Ectodermal cell (in vitro differentiated cells): ENCODE data around the gene PIK3R3.

Experiments
- H3K27ac ChIP-seq: 2 replicates; pipeline ENCODE4 v1.7.0; 2013; ENCODE audit warnings: mild to moderate bottlenecking, low read depth, low read length; ENCODE audit not compliant: insufficient read depth, poor library complexity, severe bottlenecking
- H3K27me3 ChIP-seq: 2 replicates; pipeline ENCODE4 v1.7.0; 2013; ENCODE audit warnings: mild to moderate bottlenecking, low read length; ENCODE audit not compliant: insufficient read depth, control insufficient read depth, poor library complexity, severe bottlenecking
- H3K36me3 ChIP-seq: one replicate; pipeline ENCODE4 v1.7.0; 2013; ENCODE audit warnings: low read length; ENCODE audit not compliant: control insufficient read depth, insufficient read depth
- H3K4me1 ChIP-seq: one replicate; pipeline ENCODE4 v1.7.0; 2013; ENCODE audit warnings: low read length; ENCODE audit not compliant: control insufficient read depth, insufficient read depth
- H3K4me3 ChIP-seq: 2 replicates; pipeline ENCODE4 v1.7.0; 2013; ENCODE audit warnings: low read depth, low read length, control low read depth; ENCODE audit not compliant: insufficient read depth
- H3K9me3 ChIP-seq: 2 replicates; pipeline ENCODE4 v1.7.0; 2013; ENCODE audit warnings: mild to moderate bottlenecking, low read length, moderate library complexity; ENCODE audit not compliant: control insufficient read depth
- WGBS, 2 experiments: methylation state at CpG; one replicate each; pipeline ENCODE4 v1.1.7; 2013; ENCODE audit warnings: missing lambda C conversion rate in 2 of 2; 5-methylcytosine and 5-hydroxymethylcytosine counted together

Gene PIK3R3

DNA sequence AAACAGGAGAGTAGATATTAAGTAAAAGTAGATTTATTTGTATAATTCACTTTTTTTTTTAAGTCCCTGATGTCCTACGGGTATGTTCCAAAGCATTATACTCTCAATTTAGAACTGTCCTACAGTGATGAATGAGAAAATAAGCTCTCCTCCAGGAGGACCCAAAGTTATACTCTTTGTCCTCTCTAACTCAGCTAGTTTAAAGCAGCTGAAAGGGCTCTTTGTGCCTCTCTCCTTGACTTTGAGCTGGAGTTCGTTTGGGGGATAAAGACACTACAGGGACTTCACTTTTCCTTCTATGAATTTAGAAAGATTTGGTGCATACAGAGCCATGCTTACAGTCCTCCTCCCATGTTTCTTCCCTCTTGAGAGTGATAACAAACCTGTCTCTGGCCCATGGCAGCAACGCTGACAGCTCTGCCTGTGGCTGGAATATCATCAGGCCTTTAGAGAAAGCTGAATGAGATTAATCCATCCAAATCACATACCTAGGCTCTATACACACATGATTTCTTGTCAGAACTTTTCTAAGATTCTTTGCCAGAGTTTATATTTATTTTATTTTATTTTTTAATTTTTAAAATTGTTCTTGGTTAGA lies 134.3 kb downstream of the PIK3R3 start:
- no peaks in the 10 kb centered on the region for H3K9me3 ChIP-seq
- H3K27ac ChIP-seq: no peak overlapping the region
- no peaks in the 10 kb centered on the region for H3K4me1 ChIP-seq
- H3K27me3 ChIP-seq: no peaks in the 10 kb centered on the region
- 93 to 94% methylated on average over 3 of the region's 3 CpGs for WGBS, 2 experiments
- no peaks in the 10 kb centered on the region for H3K36me3 ChIP-seq
- H3K4me3 ChIP-seq: no peak overlapping the region

DNA sequence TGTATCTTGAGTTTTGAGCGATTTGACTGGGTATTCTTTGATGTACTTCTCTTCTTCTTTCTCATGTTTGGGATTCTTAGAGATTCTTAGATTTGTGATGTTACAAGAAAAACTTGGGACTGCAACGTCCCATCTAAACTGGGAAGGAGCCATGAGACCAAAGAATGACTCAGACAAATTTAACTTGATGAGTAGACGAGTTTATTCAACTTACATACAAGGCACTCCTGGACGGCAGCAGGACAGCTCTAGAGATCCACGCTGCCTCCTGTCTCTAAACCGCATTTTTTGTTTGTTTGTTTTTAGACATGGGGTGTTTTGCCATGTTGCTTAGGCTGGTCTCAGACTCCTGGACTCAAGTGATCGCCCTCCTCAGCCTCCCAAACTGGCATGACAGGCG lies 137.1 kb downstream of the PIK3R3 start:
- H3K4me1 ChIP-seq: no peaks in the 10 kb centered on the region
- 86 to 93% methylated on average over 8 of the region's 8 CpGs for WGBS, 2 experiments
- H3K36me3 ChIP-seq: no peaks in the 10 kb centered on the region

DNA sequence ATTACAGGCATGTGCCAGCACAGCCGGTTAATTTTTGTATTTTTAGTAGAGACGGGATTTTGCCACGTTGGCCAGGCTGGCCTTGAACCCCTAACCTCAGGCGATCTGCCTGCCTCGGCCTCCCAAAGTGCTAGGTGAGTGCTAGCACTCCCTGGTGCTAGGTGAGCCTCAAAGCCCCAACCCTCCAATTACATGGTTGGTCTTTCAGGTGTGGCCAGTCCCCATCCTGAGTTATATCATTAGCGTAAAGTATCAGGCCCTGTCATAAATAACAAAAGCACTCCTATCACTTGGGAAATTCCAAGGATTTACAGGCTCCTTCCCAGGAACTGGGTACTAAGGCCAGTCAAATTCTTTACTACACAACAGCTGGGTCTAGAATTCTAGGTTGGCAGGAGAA lies 138.0 kb downstream of the PIK3R3 start:
- WGBS, 2 experiments: 92 to 96% methylated on average over 6 of the region's 6 CpGs
- no peaks in the 10 kb centered on the region for H3K36me3 ChIP-seq
- no peak overlapping the region for H3K27ac ChIP-seq
- H3K9me3 ChIP-seq: no peaks in the 10 kb centered on the region
- no peaks in the 10 kb centered on the region for H3K4me1 ChIP-seq
- H3K4me3 ChIP-seq: no peak overlapping the region
- H3K27me3 ChIP-seq: no peaks in the 10 kb centered on the region

More for the DNA sequence above, 137.1 kb downstream of the PIK3R3 start:
- no peak overlapping the region for H3K4me3 ChIP-seq
- no peaks in the 10 kb centered on the region for H3K9me3 ChIP-seq
- H3K27ac ChIP-seq: no peak overlapping the region
- no peaks in the 10 kb centered on the region for H3K27me3 ChIP-seq
